ENCODE results near the gene GNG7. TPM values are rescaled to one million over a fixed set of nuclear protein-coding genes. Genes with fewer than 3 reads are reported as not detected.

The GNG7 gene
- total RNA-seq, 4 donors from 2014 or later = 0.57 to 3.8 (median 1.6) TPM

DNA sequence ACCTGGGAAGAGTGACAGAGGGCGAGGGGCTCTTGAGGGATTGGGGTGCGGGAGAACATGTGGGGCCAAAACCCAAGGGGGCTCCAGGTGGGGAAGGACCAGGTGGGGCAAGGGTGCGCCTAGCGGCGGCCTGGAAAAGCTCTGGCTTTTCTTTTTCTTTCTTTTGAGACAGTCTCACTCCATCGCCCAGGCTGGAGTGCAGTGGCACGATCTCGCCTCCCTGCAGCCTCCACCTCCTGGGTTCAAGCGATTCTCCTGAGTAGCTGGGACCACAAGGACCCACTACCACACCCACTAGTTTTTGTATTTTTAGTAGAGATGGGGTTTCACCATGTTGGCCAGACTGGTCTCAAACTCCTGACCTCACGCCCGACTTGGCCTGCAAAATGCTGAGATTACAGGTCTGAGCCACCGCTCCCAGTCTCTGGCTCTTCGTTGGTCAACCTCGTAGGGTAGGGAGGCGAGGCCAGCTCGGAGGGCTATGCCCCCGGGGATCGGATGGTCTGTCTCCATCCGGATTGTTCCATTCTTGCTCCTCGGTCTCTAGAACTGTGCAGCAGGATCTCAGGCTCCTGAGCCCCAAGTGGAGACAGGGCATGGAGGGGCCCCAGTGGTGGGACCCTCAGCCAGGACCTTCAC, 222.8 kb downstream of the GNG7 start:
- TF ChIP-seq POLR2A (IDR thresholded peaks at IDR 0.05) (no peak), CTCF (IDR thresholded peaks at IDR 0.05) (peak in 4 of 6 experiments; percentile 5 to 50 (median 25))
- no peak for DNase-seq
- Histone ChIP-seq H3K9me3 (peaks cover 0 to 10% (median 9%) of the 10 kb centered on the region in 3 donors), H3K27me3 (no peaks in the 10 kb centered on the region), H3K36me3 (peaks cover 0 to 10% (median 0%) of the 10 kb centered on the region in 3 donors), H3K27ac (peak overlapping the region; percentile 90 to 96 (median 91)), H3K4me1 (peaks cover 27 to 52% (median 36%) of the 10 kb centered on the region in 3 donors), H3K4me3 (peak overlapping the region in 3 of 4 donors; percentile 64 to 94 (median 82))
- WGBS, 2 donors = 55 to 66% methylated on average over 14 to 19 of the region's 20 CpGs
- intact Hi-C loops (cut with DNase I) = loop anchor here (5.0 kb wide), 1 partner anchor 63 kb away; no protein-coding TSS in a partner anchor

DNA sequence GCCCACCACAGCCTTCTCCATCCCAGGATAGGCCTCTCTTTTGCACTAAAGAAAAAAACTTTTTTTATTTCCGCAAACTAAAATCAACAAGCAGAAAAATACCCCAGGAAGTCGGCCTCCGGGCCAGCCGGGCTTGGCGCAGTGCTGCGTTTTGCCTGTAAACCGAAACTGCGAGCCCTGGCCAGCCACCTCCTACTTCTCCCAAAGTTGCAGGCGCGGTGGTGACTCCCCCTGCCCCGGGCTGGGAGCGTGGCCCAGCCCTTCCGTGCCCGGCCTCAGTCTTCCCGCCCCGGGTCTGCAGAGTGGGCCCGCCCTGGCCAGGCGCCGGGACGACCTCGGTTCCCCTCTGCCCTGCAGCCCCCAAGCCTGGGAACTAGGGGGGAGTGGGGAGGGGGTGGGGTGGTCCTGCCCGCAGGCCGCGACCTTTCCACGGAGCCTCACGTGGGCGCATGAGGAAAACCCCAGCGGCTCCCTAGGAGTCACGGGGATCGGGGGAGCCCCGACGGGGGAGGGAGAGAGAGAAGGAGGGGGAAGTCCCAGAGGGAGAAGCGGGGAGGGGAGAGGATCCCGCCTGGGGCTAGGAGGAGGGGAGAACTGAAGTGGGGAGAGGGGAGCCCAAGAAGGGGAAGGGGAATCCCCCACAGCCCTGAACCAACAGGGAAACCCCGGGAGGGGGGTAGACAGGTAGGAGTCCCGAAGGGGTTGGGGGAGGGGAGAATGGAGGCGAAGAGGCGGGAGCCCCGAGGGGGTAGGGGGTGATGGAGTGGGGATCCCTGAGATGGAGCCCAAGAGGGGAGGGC, 223.5 kb downstream of the GNG7 start:
- no peaks in the 10 kb centered on the region for H3K27me3 ChIP-seq
- peak overlapping the region; percentile 90 to 96 (median 91) for H3K27ac ChIP-seq
- peaks cover 0 to 10% (median 9%) of the 10 kb centered on the region in 3 donors for H3K9me3 ChIP-seq
- TF ChIP-seq CTCF (IDR thresholded peaks at IDR 0.05) (no peak), POLR2A (IDR thresholded peaks at IDR 0.05) (peak in 1 of 4 donors; percentile 25)
- intact Hi-C loops (cut with DNase I) = loop anchor here (5.0 kb wide), 1 partner anchor 63 kb away; no protein-coding TSS in a partner anchor
- DNase-seq = no peak
- H3K4me1 ChIP-seq = peaks cover 28 to 59% (median 37%) of the 10 kb centered on the region in 3 donors
- 0 to 13% methylated on average over 5 of the region's 39 CpGs for WGBS, 2 donors
- peaks cover 0 to 10% (median 0%) of the 10 kb centered on the region in 3 donors for H3K36me3 ChIP-seq
- H3K4me3 ChIP-seq = peak overlapping the region; percentile 64 to 94 (median 88)

DNA sequence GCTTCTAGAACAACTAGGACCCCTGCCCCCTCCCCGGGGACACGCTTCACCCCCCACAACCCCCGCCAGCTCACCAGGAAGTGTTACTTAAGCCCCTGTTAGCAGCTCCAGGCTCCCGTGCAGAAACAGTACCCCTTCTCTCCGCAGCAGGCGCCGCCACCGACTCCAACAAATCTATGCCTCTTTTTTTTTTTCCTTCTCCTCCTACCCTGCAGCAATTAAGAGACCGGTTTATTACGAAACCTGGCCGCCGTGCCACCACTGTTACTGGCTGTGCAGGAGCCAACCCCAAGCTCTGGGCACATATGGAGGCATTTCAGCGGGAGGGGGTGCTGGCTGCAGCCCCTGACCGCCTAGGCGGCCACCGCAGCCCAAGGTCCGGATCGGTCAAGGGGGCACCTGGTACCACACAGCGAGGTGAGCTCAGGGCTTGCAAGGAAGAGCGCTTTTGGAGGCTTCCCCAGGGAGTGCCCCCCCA, 224.2 kb downstream of the GNG7 start:
- 0% methylated on average over 8 to 14 of the region's 20 CpGs for WGBS, 2 donors
- TF ChIP-seq POLR2A (IDR thresholded peaks at IDR 0.05) (no peak), CTCF (IDR thresholded peaks at IDR 0.05) (peak in 4 of 6 experiments; percentile 36 to 39 (median 38))
- peaks cover 0 to 10% (median 0%) of the 10 kb centered on the region in 3 donors for H3K36me3 ChIP-seq
- peak overlapping the region; percentile 90 to 96 (median 91) for H3K27ac ChIP-seq
- peaks cover 0 to 6% (median 4%) of the 10 kb centered on the region in 3 donors for H3K9me3 ChIP-seq
- no peaks in the 10 kb centered on the region for H3K27me3 ChIP-seq
- peak overlapping the region; percentile 64 to 94 (median 88) for H3K4me3 ChIP-seq
- intact Hi-C loops (cut with DNase I) = loop anchor here (5.0 kb wide), 1 partner anchor 64 kb away; no protein-coding TSS in a partner anchor
- no peak for DNase-seq
- peaks cover 28 to 59% (median 37%) of the 10 kb centered on the region in 3 donors for H3K4me1 ChIP-seq

GRCh38 chr19:2477732-2478191, 224.7 kb downstream of the GNG7 start:
- H3K4me3 ChIP-seq = peak overlapping the region; percentile 64 to 94 (median 88)
- H3K4me1 ChIP-seq = peaks cover 28 to 59% (median 37%) of the 10 kb centered on the region in 3 donors
- intact Hi-C loops (cut with DNase I) = loop anchor here (5.0 kb wide), 1 partner anchor 65 kb away; no protein-coding TSS in a partner anchor
- TF ChIP-seq POLR2A (IDR thresholded peaks at IDR 0.05) = peak in 1 of 4 donors; percentile 32
- no peak for TF ChIP-seq CTCF (IDR thresholded peaks at IDR 0.05)
- DNase-seq = no peak
- 17 to 34% methylated on average over 14 to 17 of the region's 21 CpGs for WGBS, 2 donors
- H3K9me3 ChIP-seq = peaks cover 0 to under 1% (median 0%) of the 10 kb centered on the region in 3 donors
- peak overlapping the region; percentile 90 to 96 (median 91) for H3K27ac ChIP-seq
- H3K27me3 ChIP-seq = no peaks in the 10 kb centered on the region
- H3K36me3 ChIP-seq = peaks cover 0 to 10% (median 0%) of the 10 kb centered on the region in 3 donors
